Measurements from ENCODE around the gene DLX2.

The DLX2 gene

GRCh38 chr2:172050479-172051125 lies 52.1 kb downstream of the DLX2 start:
- no peak for DNase-seq

- no peak for DNase-seq
Measured at GRCh38 chr2:172049567-172050120, 53.1 kb downstream of the DLX2 start.

All from NCI-H1436 (cell line).